ENCODE results near the gene PROS1.
"Not testable (repeated sequence)": the region's sequence is repeated elsewhere in the genome, so short reads cannot be mapped to it uniquely, and the experiment has no call there.

PROS1 gene

DNA sequence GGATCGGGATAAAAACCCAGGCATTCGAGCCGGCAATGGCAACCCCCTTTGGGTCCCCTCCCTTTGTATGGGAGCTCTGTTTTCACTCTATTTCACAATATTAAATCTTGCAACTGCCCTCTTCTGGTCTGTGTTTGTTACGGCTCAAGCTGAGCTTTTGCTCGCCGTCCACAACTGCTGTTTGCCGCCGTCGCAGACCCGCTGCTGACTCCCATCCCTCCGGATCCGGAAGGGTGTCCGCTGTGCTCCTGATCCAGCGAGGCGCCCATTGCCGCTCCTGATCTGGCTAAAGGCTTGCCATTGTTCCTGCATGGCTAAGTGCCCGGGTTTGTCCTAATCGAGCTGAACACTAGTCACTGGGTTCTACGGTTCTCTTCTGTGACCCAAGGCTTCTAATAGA, 8.6 kb downstream of the PROS1 start:
- not testable (repeated sequence) for DNase-seq

- DNase-seq: no peak
Measured at GRCh38 chr3:93962798-93963197, 10.9 kb downstream of the PROS1 start.

DNA sequence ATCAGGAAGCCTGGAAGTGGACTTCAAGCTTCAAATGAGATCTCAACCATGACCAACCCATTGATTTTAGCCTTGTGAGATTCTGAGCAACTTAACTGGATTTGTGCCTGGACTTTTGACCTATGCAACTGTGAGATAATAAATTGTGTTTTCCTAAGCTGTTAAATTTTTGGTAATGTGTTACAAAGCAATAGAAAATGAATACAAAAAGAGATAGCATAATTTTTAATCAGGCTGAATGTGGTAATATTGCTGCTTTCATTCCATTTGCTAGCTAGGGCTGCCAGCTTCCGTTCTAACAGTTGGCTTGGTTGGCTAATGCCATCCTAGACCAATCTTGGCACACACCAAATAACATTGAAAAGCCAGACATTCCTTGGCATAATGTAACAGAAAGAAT, 12.2 kb downstream of the PROS1 start:
- DNase-seq: no peak

DNA sequence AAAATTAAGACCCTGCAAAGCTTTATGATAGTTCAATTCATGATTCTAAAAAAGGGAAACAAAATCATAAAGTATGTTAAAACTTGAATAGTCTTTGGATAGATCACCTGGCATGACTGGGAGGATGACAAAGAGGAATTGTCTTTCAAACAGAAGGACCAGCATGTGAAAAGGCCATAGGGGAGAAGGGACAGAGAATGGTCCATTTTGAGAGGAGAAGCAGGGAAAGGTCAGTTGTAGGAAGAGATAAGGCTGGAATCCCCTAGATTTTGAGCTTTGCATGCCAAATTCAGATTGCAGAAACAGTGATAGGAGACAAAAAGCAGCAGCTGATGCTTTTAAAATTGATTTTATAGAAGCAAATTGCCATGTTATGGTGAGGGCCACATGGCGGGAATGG, 12.7 kb downstream of the PROS1 start:
- DNase-seq: no peak

DNA sequence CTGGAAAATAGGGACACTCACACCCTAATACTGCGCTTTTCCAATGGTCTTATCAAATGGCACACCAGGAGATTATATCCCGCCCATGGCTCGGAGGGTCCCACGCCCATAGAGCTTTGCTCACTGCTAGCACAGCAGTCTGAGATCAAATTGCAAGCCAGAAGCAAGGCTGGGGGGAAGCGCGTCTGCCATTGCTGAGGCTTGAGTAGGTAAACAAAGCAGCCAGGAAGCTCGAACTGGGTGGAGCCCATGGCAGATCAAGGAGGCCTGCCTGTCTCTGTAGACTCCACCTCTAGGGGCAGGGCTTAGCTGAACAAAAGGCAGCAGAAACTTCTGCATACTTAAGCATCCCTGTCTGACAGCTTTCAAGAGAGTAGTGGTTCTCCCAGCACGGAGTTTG, 23.7 kb downstream of the PROS1 start:
- not testable (repeated sequence) for DNase-seq

- not testable (repeated sequence) for DNase-seq
Measured at GRCh38 chr3:93937485-93937884, 36.2 kb downstream of the PROS1 start.

- DNase-seq: no peak
Measured at GRCh38 chr3:93936549-93936948, 37.1 kb downstream of the PROS1 start.

GRCh38 chr3:93934366-93935046, 39.2 kb downstream of the PROS1 start:
- DNase-seq: no peak

- no peak for DNase-seq
Measured at GRCh38 chr3:93931597-93932229, 42.0 kb downstream of the PROS1 start.

GRCh38 chr3:93930041-93930440, 43.7 kb downstream of the PROS1 start:
- no peak for DNase-seq

DNA sequence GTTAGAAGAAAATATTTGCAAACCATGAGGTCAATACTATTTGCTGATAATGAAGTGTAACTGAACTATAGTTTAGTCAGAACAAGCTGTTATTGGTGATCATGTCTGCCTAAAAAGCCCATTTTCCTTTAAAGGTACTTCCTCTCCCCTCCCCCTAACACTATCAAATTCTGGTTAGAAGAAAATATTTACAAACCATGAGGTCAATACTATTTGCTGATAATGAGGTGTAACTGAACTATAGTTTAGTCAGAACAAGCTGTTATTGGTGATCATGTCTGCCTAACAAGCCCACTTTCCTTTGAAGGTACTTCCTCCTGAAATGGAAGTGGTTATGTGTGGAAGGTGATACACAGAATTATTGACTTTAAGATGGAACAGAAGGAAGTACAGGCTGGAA, 46.9 kb downstream of the PROS1 start:
- no peak for DNase-seq

DNA sequence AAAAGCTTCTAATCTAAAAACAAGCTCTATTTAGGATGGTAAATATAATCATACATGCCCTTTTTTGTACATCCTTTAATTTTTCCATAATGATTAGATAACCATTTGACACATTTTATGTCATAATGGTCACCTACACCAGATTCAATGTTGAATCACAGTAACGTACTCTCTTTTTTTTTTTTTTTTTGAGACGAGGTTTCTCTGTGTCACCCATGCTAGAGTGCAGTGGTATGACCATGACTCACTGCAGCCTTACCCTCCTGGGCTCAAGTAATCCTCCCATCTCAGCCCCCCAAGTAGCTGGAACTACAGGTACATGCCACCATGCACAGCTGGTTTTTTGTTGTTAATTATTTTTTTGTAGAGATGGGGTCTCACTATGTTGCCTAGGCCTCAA, 49.2 kb downstream of the PROS1 start:
- no peak for DNase-seq

DNA sequence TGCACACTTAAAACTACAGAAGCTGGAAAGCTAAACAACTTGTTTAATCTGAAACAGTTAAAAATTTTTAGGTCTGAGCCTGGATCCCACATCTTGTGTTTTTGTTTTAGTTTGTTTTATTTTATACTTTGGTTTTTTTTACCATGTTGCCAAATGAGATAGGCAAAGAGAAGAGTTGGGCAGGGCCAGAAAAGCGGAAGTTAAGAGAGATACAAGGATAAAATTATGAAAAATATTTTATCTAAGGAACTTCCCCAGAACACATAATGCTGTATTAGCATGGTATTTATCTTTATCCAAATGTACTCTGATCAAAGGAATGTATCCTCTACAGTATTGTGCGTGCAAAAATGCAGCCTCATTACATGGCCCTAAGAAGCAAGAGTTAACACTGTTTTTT, 50.7 kb downstream of the PROS1 start:
- no peak for DNase-seq

DNA sequence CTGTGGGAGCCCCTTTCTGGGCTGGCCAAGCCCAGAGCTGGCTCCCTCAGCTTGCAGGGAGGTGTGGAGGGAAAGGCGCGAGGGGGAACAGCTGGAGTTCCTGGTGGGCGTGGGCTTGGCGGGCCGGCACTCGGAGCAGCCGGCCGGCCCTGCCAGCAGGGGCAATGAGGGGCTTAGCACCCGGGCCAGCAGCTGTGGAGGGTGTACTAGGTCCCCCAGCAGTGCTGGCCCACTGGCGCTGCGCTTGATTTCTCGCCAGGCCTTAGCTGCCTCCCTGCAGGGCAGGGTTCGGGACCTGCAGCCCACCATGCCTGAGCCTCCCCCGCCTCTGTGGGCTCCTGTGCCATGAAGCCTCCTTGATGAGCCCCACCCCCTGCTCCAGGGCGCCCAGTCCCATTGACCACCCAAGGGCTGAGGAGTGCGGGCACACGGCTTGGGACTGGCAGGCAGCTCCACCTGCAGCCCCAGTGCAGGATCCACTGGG, 56.1 kb downstream of the PROS1 start:
- DNase-seq: not testable (repeated sequence)

GRCh38 chr3:93913623-93914022, 60.1 kb downstream of the PROS1 start:
- not testable (repeated sequence) for DNase-seq

- DNase-seq: no peak
Measured at GRCh38 chr3:93911206-93911605, 62.5 kb downstream of the PROS1 start.

GRCh38 chr3:93910097-93910496, 63.6 kb downstream of the PROS1 start:
- no peak for DNase-seq

DNA sequence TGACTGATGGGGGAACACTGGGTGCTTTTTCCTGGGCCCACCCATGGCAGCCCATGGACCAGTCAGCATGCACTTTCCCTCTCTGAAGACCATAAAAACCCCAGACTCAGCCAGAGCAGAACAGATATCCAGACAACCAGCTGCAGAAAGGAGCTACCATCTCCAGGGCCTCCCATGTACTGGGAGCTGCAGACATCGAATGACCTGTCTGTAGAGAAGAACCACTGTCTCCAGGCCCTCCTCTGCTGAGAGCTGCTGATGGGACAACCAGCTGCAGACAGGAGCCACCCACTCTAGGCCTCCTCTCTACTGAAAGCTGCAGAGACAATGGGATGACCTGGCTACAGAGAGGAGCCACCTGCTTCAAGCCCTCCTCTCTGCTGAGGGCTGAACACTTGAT, 66.6 kb downstream of the PROS1 start:
- DNase-seq: no peak

DNA sequence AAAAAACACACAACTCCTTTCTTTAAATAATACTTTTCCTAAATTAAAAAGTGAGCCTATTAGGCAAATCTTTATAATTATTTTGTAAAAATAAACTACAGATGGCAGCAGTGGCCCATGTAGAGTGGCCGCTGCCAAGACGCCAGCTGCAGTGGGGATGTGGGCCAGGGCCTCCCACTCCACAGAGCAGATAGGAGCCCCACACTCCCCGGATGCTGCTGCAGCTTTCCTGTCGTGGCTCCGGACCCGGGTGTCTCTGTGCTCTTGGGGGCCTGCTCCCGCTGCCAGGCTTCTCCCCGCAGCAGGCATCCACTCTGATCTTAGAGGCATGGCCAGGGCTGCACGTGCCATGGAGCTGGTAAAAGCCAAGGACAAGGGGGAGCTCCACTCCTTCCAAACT, 67.5 kb downstream of the PROS1 start:
- no peak for DNase-seq

DNA sequence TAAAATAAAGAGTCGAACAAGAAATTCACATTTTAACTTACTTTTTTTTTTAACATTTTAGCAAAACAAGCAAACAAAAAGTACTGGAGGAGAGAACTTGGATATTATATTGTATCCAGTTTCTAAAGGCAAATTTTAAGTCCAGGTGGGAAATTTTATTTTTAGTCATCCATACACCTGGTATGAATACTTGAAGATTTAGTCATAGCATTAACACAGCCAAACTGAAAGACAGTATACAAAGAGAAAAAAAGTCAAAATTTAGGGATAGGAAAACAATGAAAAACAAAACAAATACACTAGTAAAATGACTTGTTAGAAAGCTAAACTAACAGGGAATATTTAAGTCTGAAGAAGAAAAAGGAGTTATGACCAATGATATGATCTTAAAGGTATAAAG, 69.1 kb downstream of the PROS1 start:
- no peak for DNase-seq

DNA sequence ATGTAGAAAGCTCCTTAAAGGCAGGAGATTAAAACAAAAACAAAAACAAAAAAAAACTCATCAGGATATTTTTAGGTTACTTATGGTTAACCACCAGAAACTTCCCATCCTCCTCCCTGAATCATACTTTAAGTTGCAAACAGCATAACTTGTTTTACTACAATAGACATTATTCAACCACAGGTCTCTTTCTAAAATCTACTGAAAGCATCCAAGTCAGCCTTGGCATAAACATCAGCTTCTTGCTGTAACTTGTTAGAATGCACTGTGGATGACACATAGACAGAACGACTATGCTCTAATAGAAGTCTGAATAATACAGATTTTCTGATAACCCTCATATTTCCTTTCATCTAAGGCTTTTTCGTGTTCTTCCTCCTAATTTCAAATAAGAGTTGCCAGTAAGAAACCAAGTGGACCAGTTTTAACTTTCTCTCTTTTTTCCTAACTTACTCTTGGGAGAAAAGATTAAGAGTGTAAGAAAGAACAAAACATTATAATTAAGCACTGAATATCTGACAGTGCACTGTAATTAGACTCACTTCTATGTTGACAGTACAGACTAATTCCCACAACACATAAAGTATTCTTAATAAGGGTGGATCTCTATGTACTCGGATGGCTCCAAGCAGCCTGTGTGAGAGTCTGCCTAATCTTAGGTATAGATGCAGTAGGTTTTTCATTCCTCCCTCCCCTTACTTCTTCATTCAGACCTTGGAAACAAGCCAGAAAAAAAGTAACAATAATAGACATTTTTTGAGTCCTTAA, 95.3 kb downstream of the PROS1 start:
- DNase-seq: not testable (repeated sequence)

DNA sequence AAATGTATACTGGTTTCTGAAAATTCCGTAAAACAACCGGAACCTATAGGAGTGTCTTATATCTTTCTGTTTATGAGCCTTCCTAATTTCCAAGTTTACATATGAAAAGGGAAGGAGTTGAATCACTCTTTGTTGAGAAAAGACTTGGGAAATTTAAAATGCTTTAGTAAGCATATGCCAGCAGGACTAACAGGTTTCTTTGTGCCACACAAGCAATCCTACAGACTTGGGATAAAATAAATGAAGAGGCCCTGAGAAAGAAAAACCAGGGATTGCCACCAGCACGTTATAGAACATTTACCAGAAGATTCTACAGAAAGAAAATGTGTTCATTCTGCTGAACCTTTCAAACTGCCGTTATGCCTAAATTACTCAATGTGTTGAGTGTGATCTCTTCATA, 96.3 kb downstream of the PROS1 start:
- not testable (repeated sequence) for DNase-seq

- not testable (repeated sequence) for DNase-seq
Measured at GRCh38 chr3:93873412-93873811, 100.3 kb downstream of the PROS1 start.

GRCh38 chr3:93867425-93867824, 106.3 kb downstream of the PROS1 start:
- no peak for DNase-seq
